ENCODE measurements around the gene RNF212B.

DNA sequence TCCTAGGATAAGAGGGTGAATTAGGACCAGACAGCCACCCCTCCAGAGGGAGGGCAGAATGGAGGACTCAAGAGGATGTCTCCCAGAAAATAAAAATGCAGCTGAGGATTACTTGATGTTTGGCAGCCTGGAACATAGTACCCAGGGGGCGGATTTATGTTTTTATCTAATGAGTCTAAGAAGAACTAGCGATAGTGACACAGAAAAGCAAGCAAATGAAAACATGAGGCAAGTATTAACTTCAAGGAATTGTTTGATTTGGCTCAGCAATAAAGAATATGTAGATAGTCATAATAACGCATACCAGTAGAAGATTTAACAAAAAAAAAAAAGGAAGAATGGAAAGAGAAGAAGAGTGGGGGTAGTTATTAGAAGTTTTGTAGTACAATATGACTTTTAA is 44.3 kb upstream of the RNF212B start:
- TF ChIP-seq POLR2AphosphoS5 (IDR thresholded peaks at IDR 0.05) (no peak), EP300 (IDR thresholded peaks at IDR 0.05) (no peak)
- TF ChIP-seq, protein P1, sequence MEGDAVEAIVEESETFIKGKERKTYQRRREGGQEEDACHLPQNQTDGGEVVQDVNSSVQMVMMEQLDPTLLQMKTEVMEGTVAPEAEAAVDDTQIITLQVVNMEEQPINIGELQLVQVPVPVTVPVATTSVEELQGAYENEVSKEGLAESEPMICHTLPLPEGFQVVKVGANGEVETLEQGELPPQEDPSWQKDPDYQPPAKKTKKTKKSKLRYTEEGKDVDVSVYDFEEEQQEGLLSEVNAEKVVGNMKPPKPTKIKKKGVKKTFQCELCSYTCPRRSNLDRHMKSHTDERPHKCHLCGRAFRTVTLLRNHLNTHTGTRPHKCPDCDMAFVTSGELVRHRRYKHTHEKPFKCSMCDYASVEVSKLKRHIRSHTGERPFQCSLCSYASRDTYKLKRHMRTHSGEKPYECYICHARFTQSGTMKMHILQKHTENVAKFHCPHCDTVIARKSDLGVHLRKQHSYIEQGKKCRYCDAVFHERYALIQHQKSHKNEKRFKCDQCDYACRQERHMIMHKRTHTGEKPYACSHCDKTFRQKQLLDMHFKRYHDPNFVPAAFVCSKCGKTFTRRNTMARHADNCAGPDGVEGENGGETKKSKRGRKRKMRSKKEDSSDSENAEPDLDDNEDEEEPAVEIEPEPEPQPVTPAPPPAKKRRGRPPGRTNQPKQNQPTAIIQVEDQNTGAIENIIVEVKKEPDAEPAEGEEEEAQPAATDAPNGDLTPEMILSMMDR (IDR thresholded peaks at IDR 0.05): no peak
